Measurements from ENCODE around the gene CEMIP. TPM values are rescaled to one million over a fixed set of nuclear protein-coding genes. Genes with fewer than 3 reads are reported as not detected.

Gene CEMIP
- total RNA-seq, 2 experiments from 2014 or later: not detected

GRCh38 chr15:80982205-80982604 is 203.0 kb downstream of the CEMIP start:
- DNase-seq (ENCODE audit: low spot score): no peak
- ChIA-PET CTCF (ENCODE audit: unreplicated experiment) (no interaction called here), POLR2A (interaction anchor here (1.3 kb wide), 1 partner anchor 9 kb away, joined by 5 read pairs; no protein-coding TSS in a partner anchor)
- Histone ChIP-seq H3K36me3 (ENCODE audit: insufficient read depth, low read length) (peaks cover 59% of the 10 kb centered on the region), H4K20me1 (ENCODE audit: insufficient read depth, low read length) (peaks cover 18% of the 10 kb centered on the region), H3K4me3 (ENCODE audit: low read depth, low read length, poor library complexity, severe bottlenecking) (no peak overlapping the region), H3K27ac (ENCODE audit: low read depth, low read length, poor library complexity, severe bottlenecking) (no peak overlapping the region), H3K4me2 (ENCODE audit: low read length) (no peak overlapping the region), H3K4me1 (ENCODE audit: insufficient read depth, low read length, poor library complexity, severe bottlenecking) (peaks cover 37% of the 10 kb centered on the region), H2AFZ (ENCODE audit: low read length) (no peak overlapping the region), H3K79me2 (ENCODE audit: insufficient read depth, low read depth, low read length) (peaks cover 49% of the 10 kb centered on the region; the same call in 1 of the 2 replicates), H3K9me2 (ENCODE audit: insufficient read depth, low read length) (no peaks in the 10 kb centered on the region), H3K9me3 (ENCODE audit: low read length) (no peaks in the 10 kb centered on the region)
- intact Hi-C loops (cut with micrococcal nuclease; ENCODE audit: unreplicated experiment): no loop called here
- BruUV-seq (replicated peaks): no TSS peak
- no peak for TF ChIP-seq EZH2phosphoT487 (IDR thresholded peaks at IDR 0.05; ENCODE audit: borderline replicate concordance, low read depth, low read length)
- peak; percentile 66 for TF ChIP-seq CTCF (conservative IDR thresholded peaks at IDR 0.05; ENCODE audit: low read length)

- no TSS peak for BruUV-seq (replicated peaks)
- ChIA-PET POLR2A (interaction anchor here (1.1 to 1.3 kb wide), 2 partner anchors 9 to 280 kb away, joined by 4 to 5 read pairs; no protein-coding TSS in a partner anchor), CTCF (ENCODE audit: unreplicated experiment) (no interaction called here)
- Histone ChIP-seq H3K9me2 (ENCODE audit: insufficient read depth, low read length) (no peaks in the 10 kb centered on the region), H4K20me1 (ENCODE audit: insufficient read depth, low read length) (peaks cover 14% of the 10 kb centered on the region), H3K9me3 (ENCODE audit: low read length) (no peaks in the 10 kb centered on the region), H3K79me2 (ENCODE audit: insufficient read depth, low read depth, low read length) (peaks cover 53% of the 10 kb centered on the region), H3K4me2 (ENCODE audit: low read length) (no peak overlapping the region), H2AFZ (ENCODE audit: low read length) (no peak overlapping the region), H3K27ac (ENCODE audit: low read depth, low read length, poor library complexity, severe bottlenecking) (no peak overlapping the region), H3K4me3 (ENCODE audit: low read depth, low read length, poor library complexity, severe bottlenecking) (no peak overlapping the region), H3K4me1 (ENCODE audit: insufficient read depth, low read length, poor library complexity, severe bottlenecking) (peaks cover 37% of the 10 kb centered on the region), H3K36me3 (ENCODE audit: insufficient read depth, low read length) (peaks cover 52% of the 10 kb centered on the region)
- intact Hi-C loops (cut with micrococcal nuclease; ENCODE audit: unreplicated experiment): no loop called here
- TF ChIP-seq EZH2phosphoT487 (IDR thresholded peaks at IDR 0.05; ENCODE audit: borderline replicate concordance, low read depth, low read length) (no peak), CTCF (conservative IDR thresholded peaks at IDR 0.05; ENCODE audit: low read length) (no peak)
- DNase-seq (ENCODE audit: low spot score): no peak
Measured at GRCh38 chr15:80982839-80983238, 203.7 kb downstream of the CEMIP start.

GRCh38 chr15:80984856-80985255 is 205.7 kb downstream of the CEMIP start:
- H3K4me3 ChIP-seq (ENCODE audit: low read depth, low read length, poor library complexity, severe bottlenecking): no peak overlapping the region
- H3K27ac ChIP-seq (ENCODE audit: low read depth, low read length, poor library complexity, severe bottlenecking): no peak overlapping the region
- ChIA-PET POLR2A (no interaction called here), CTCF (ENCODE audit: unreplicated experiment) (no interaction called here)
- no peak for TF ChIP-seq CTCF (conservative IDR thresholded peaks at IDR 0.05; ENCODE audit: low read length)
- no peak for TF ChIP-seq EZH2phosphoT487 (IDR thresholded peaks at IDR 0.05; ENCODE audit: borderline replicate concordance, low read depth, low read length)
- H3K9me3 ChIP-seq (ENCODE audit: low read length): no peaks in the 10 kb centered on the region
- no peak for DNase-seq (ENCODE audit: low spot score)
- no peak overlapping the region for H2AFZ ChIP-seq (ENCODE audit: low read length)
- intact Hi-C loops (cut with micrococcal nuclease; ENCODE audit: unreplicated experiment): loop anchor here (5.0 kb wide), 1 partner anchor 1673 kb away; the partner anchor contains the start of gene TMED3
- H3K4me2 ChIP-seq (ENCODE audit: low read length): no peak overlapping the region
- H3K9me2 ChIP-seq (ENCODE audit: insufficient read depth, low read length): no peaks in the 10 kb centered on the region
- H4K20me1 ChIP-seq (ENCODE audit: insufficient read depth, low read length): peaks cover 13% of the 10 kb centered on the region; the same call in 1 of the 2 replicates
- BruUV-seq (replicated peaks): no TSS peak
- peaks cover 69% of the 10 kb centered on the region for H3K79me2 ChIP-seq (ENCODE audit: insufficient read depth, low read depth, low read length)
- peaks cover 26% of the 10 kb centered on the region for H3K4me1 ChIP-seq (ENCODE audit: insufficient read depth, low read length, poor library complexity, severe bottlenecking)
- H3K36me3 ChIP-seq (ENCODE audit: insufficient read depth, low read length): peaks cover 32% of the 10 kb centered on the region

Measured in OCI-LY7 (cell line).